HG02943 (cell line): Measurements from ENCODE around the gene MICALL2.
"Not testable (repeated sequence)": the region's sequence is repeated elsewhere in the genome, so short reads cannot be mapped to it uniquely, and the experiment has no call there.

ENCODE experiments used
- ATAC-seq: cut with Tn5 transposase; IDR thresholded peaks from one replicate; pipeline ENCODE4 v1.9.1; 2021; ENCODE audit warnings: mild to moderate bottlenecking, low read depth, moderate library complexity; ENCODE audit not compliant: unreplicated experiment

Gene MICALL2

DNA sequence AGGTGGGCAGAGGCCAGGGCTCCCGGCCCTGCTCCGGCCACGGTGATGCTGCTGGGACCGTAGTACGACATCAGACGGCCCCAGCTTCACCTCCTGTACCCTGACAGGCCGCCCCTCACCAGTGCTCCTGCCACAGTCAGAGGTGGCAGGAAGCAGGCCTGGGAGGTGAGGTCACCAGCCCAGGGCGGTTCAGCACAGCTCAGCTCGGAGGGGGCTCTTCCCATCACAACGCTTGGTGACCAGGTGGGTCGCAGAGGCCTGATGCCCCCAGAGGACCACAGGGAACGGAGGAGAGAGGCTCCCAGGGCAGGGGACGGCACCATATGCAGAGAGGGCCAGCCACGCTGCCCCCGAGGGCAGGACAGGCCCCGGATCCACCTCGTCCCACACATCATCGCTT lies 8.8 kb downstream of the MICALL2 start:
- ATAC-seq = no peak

- ATAC-seq = no peak
These were observed 9.3 kb downstream of the MICALL2 start for GRCh38 chr7:1449951-1450350.

GRCh38 chr7:1449501-1449900 lies 9.8 kb downstream of the MICALL2 start:
- ATAC-seq = no peak

DNA sequence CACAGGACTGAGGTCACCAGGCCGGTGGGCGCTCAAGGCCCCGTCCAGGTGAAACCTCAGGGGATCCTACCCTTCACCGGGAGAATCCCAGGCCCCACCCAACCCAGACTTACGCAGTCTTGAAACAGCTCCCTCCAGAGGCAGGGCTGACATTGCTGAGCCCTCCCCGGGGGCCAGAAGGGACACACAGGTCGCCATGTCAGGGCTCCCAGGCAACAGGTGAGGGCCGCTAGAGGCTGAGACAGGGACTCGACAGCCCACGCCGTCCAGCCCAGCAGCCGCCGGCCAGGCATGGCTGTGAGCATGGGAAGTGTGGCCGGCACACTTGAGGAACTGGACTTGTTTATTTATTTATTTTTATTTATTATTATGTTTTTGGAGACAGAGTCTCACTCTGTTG lies 10.3 kb downstream of the MICALL2 start:
- ATAC-seq = no peak

GRCh38 chr7:1447551-1448244 lies 11.6 kb downstream of the MICALL2 start:
- no peak for ATAC-seq

GRCh38 chr7:1447112-1447511 lies 12.2 kb downstream of the MICALL2 start:
- no peak for ATAC-seq

- ATAC-seq = no peak
These were observed 12.6 kb downstream of the MICALL2 start for GRCh38 chr7:1446620-1447032.

DNA sequence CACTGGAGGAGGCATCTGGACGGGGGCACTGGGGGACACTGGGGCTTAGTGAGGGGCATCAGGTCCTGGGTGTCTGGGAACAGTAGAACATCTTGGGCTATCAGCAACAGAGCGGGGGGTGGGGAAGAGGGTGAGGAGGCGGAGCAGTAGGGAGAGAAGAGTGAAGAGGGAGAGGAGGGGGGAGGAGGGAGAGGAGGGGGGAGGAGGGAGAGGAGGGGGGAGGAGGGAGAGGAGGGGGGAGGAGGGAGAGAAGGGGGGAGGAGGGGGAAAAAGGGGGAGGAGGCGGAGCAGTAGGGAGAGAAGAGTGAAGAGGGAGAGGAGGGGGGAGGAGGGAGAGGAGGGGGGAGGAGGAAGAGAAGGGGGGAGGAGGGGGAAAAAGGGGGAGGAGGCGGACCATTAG lies 13.2 kb downstream of the MICALL2 start:
- ATAC-seq = not testable (repeated sequence)

GRCh38 chr7:1445341-1445740 lies 13.9 kb downstream of the MICALL2 start:
- ATAC-seq = no peak

DNA sequence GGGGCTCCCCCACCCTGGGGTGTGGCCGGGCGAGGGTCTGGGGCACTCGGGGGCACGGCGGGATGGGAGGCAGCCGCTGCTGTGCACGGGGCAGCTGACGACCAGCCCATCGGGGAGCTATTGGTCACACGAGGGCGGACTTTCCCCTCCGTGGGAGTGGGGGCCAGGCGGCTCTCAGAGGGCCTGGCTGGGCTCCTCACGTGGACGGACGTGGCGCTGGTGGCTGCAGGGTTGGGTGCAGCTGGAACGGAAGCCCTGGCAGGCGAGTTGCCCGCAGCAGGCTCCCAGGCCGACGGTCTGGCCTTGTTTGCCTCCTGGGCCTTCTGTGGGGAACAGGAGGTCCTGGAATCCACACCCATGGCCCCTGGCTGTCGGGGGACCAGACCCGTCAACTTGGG lies 14.3 kb downstream of the MICALL2 start:
- no peak for ATAC-seq

DNA sequence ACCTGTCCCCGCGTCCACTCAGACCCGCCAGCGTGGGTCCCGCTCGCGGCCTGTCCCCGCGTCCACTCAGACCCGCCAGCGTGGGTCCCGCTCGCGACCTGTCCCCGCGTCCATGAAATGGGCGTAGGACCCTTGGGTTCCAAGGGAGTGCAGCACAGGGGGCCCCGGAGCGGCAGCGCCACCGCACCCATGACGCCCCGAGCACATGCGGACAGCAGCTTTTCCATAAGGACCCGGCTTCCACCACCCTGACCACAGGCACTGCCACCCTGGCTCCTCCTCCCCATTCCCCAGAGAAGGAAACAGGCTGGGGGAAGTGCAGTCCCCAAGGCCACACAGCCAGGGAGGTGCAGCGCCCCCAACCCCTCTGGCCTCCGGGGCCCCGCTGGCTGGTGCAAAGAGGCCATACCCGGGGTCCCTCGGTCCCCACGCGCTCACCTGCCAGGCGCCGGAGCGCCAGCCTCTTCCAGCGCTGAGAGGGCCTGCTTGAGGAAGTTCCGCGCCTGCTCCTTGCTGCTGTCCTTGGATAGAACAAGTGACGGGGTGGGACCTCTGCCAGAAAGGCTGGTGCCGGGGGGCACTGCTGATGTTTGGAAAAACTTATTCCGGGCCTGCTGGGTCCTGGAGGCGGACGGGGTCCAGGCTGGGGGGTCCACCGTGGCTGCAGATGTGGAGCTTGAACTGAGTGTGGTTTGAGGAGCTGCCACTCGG lies 14.9 kb downstream of the MICALL2 start:
- ATAC-seq = no peak

DNA sequence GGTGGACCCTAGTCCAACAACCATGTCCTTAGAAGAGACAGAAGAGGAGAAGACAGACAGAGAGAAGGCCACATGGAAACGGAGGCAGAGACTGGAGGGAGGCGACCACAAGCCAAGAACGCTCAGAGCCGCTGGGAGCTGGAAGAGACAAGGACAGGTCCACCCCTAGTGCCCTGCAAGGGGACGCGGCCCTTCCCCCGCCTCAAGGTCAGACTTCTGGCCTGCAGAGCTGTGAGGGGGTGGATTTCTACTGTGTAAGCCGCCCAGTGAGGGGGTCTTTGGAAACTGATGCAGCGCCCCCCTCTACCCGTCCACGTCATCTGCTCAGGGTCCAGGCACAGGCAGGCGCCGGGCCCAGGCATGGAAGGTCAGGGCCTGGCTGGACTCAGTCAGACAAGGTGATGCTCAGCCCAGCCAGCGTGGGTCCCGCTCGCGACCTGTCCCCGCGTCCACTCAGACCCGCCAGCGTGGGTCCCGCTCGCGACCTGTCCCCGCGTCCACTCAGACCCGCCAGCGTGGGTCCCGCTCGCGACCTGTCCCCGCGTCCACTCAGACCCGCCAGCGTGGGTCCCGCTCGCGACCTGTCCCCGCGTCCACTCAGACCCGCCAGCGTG lies 15.6 kb downstream of the MICALL2 start:
- ATAC-seq = not testable (repeated sequence)

GRCh38 chr7:1442355-1443124 lies 16.7 kb downstream of the MICALL2 start:
- ATAC-seq = no peak

GRCh38 chr7:1441615-1442354 lies 17.5 kb downstream of the MICALL2 start:
- no peak for ATAC-seq

DNA sequence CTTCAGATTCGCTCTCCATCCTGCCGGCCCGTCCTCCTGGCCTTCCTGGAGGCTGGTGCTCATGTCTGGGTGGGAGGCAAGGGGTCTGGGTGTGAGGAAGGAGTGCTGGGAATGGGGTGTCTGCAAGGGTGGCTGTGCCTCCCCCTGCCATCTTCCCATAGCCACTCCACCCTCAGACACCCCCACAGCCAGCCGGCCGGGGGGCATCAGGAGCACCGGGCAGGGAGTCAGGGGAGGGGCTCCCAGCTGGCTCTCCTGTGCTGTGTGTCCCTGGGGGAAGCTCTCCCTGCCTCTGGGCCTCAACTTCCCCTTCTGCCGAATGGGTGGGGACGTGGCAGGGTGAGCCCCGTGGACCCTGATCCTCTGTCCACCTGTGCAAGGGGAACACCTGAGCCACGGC lies 18.6 kb downstream of the MICALL2 start:
- no peak for ATAC-seq

GRCh38 chr7:1439373-1440363 lies 19.6 kb downstream of the MICALL2 start:
- ATAC-seq = no peak

- no peak for ATAC-seq
These were observed 20.4 kb downstream of the MICALL2 start for GRCh38 chr7:1438821-1439220.

GRCh38 chr7:1438208-1438607 lies 21.1 kb downstream of the MICALL2 start:
- no peak for ATAC-seq
